Keratinocyte (primary cell): ENCODE data around the gene AP5Z1. TPM values are rescaled to one million over a fixed set of nuclear protein-coding genes. Genes with fewer than 3 reads are reported as not detected.
"Not testable (repeated sequence)": the region's sequence is repeated elsewhere in the genome, so short reads cannot be mapped to it uniquely, and the experiment has no call there.

Experiments used
- DNase-seq: peaks from one replicate; pipeline ENCODE4 v3.0.0-alpha.2; 2011; ENCODE audit warnings: low read depth, missing footprints, low spot score
- FAIRE-seq: peaks from 2 replicates; lab custom pipeline; 2011; peaks lifted over from hg19 to GRCh38; lab: Jason Lieb, UNC
- H2AFZ ChIP-seq: 2 replicates; pipeline ENCODE4 v1.6.0; 2012; ENCODE audit warnings: low read length, control low read depth, inconsistent platforms; ENCODE audit not compliant: control insufficient read depth
- H3K27ac ChIP-seq: 2 replicates; pipeline ENCODE4 v1.5.1; 2011; ENCODE audit warnings: low read length; ENCODE audit not compliant: control insufficient read depth, insufficient read depth
- H3K27me3 ChIP-seq: 3 replicates; pipeline ENCODE4 v1.6.0; 2011; ENCODE audit warnings: low read length; ENCODE audit not compliant: control insufficient read depth, insufficient read depth; ENCODE audit errors: extremely low read depth
- H3K36me3 ChIP-seq, 2 experiments: 2 replicates in 1 of 2; 3 replicates in 1 of 2; pipeline ENCODE4 v1.5.1; 2011; ENCODE audit warnings: low read length in 2 of 2, mild to moderate bottlenecking in 1 of 2; ENCODE audit not compliant: control insufficient read depth in 2 of 2, insufficient read depth in 2 of 2; ENCODE audit errors: extremely low read depth in 1 of 2
- H3K4me1 ChIP-seq: 3 replicates; pipeline ENCODE4 v1.5.1; 2011; ENCODE audit warnings: low read length; ENCODE audit not compliant: control insufficient read depth, insufficient read depth; ENCODE audit errors: extremely low read depth
- H3K4me2 ChIP-seq: 3 replicates; pipeline ENCODE4 v1.6.0; 2011; ENCODE audit warnings: low read depth, low read length; ENCODE audit not compliant: control insufficient read depth, insufficient read depth; ENCODE audit errors: extremely low read depth
- H3K4me3 ChIP-seq, 3 experiments: fragments of 200-600 bp in 1 of 3; sonication (generic) in 1 of 3; 2 replicates in 2 of 3; 3 replicates in 1 of 3; pipeline ENCODE4 v1.5.1; 2011 to 2016; ENCODE audit warnings: low read length in 3 of 3, mild to moderate bottlenecking in 3 of 3, control low read depth in 2 of 3, inconsistent platforms in 1 of 3, low read depth in 1 of 3, mixed read lengths in 1 of 3, mixed run types in 1 of 3, moderate library complexity in 1 of 3; ENCODE audit not compliant: control insufficient read depth in 2 of 3, insufficient read depth in 2 of 3; ENCODE audit errors: extremely low read depth in 1 of 3
- H3K79me2 ChIP-seq: 2 replicates; pipeline ENCODE4 v1.6.0; 2012; ENCODE audit warnings: low read length; ENCODE audit not compliant: control insufficient read depth, insufficient read depth
- H3K9ac ChIP-seq: 3 replicates; pipeline ENCODE4 v1.6.0; 2011; ENCODE audit warnings: low read length; ENCODE audit not compliant: control insufficient read depth, insufficient read depth; ENCODE audit errors: extremely low read depth
- H3K9me1 ChIP-seq: 3 replicates; pipeline ENCODE4 v1.6.0; 2011; ENCODE audit warnings: low read length; ENCODE audit not compliant: control insufficient read depth, insufficient read depth; ENCODE audit errors: extremely low read depth
- H3K9me3 ChIP-seq: 2 replicates; pipeline ENCODE4 v1.5.1; 2012; ENCODE audit warnings: low read depth, low read length; ENCODE audit not compliant: control insufficient read depth
- H4K20me1 ChIP-seq: 3 replicates; pipeline ENCODE4 v1.6.0; 2011; ENCODE audit warnings: low read length; ENCODE audit not compliant: control insufficient read depth, insufficient read depth; ENCODE audit errors: extremely low read depth
- EZH2 ChIP-seq: IDR thresholded peaks from one replicate; pipeline ENCODE4 v1.6.1; 2012; ENCODE audit warnings: inconsistent platforms, mild to moderate bottlenecking, low read length, moderate library complexity
- dilution Hi-C: fragments of 300-500 bp; cut with MboI; formaldehyde crosslinking; loops from one replicate; pipeline ENCODE4 v1.7.0; 2020; ENCODE audit warnings: low sequenced_read_pairs; ENCODE audit not compliant: extremely low pct_ligation_motif_present
- polyA plus RNA-seq, 5 experiments: library from polyadenylated mRNA; depleted of rRNA in 3 of 5; stranded (reverse) in 3 of 5; stranded (forward) in 1 of 5; unstranded in 1 of 5; fragments of >200 nt; gene quantifications; 1 replicate in 1 of 5; 2 replicates in 3 of 5; 3 replicates in 1 of 5; pipeline versions ENCODE4 v1.2.1 to v1.2.3, GENCODE V29; 2011 to 2012; ENCODE audit warnings: missing spikeins in 2 of 5, low read depth in 1 of 5, low replicate concordance in 1 of 5
- TF ChIP-seq, protein P1 (sequence below), 3 experiments: IDR thresholded peaks in 1 of 3; conservative IDR thresholded peaks in 1 of 3; optimal IDR thresholded peaks in 1 of 3; 2 replicates in 2 of 3; 3 replicates in 1 of 3; pipeline versions ENCODE3 to v1.5.1; 2011; ENCODE audit warnings: low read length in 3 of 3, mild to moderate bottlenecking in 3 of 3, moderate library complexity in 2 of 3, control low read depth in 1 of 3, inconsistent platforms in 1 of 3; ENCODE audit not compliant: insufficient read depth in 2 of 3; ENCODE audit errors: extremely low read depth in 1 of 3

Gene AP5Z1
- polyA plus RNA-seq, 1 donor (not counting 4 experiments of a cell fraction or from before 2014, with no cell fraction given) = 12.6 TPM

DNA sequence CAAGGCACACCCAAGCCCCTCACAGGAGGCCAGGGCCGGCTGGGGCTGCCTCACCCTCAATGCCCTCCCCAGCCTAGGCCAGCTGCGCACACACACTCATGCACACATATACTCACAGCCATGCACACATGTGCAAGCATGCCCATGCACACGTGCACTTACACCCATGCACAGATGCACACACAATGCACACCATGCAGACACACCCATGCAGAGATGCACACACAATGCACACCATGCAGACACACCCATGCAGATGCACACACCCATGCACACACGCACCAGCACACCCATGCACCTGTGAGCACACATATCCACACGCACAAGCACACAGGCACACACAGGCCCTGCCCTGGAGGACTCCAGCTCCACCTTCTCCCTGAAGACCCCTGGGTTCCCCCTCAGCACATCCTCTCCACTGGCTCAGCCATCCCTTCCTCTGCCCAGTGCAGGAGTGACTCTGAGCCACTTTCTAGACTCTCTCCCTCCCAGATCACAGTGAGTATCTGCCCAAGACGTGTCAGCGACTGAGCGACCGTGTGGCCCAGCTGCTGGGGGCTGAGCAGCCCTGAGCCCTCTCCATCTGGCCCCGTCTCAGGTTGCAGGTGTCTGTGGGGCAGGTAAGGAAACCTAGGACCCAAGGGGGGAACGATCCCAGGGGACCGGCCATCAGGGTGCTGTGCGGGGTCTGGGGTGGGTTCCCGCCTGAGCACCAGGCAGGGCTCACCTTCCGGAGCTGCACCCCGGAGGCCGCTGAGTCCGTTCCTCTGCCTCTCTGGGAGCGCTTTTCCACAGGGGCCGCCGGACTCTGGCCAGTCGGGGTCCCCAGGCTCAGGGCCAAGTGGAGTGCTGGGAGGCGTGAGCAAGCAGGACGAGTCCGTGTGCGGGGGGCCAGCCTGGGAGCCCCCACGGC lies 25.8 kb downstream of the AP5Z1 start:
- Histone ChIP-seq H4K20me1 (no peaks in the 10 kb centered on the region), H2AFZ (no peak overlapping the region), H3K4me1 (no peaks in the 10 kb centered on the region), H3K4me2 (no peak overlapping the region), H3K27ac (no peak overlapping the region), H3K27me3 (peaks cover 12% of the 10 kb centered on the region), H3K4me3 (no peak overlapping the region), H3K9me3 (no peaks in the 10 kb centered on the region), H3K36me3 (no peaks in the 10 kb centered on the region), H3K9me1 (no peaks in the 10 kb centered on the region), H3K9ac (no peak overlapping the region), H3K79me2 (no peaks in the 10 kb centered on the region)
- DNase-seq = no peak
- dilution Hi-C loops = no loop called here
- no peak for TF ChIP-seq EZH2
- TF ChIP-seq, protein P1, sequence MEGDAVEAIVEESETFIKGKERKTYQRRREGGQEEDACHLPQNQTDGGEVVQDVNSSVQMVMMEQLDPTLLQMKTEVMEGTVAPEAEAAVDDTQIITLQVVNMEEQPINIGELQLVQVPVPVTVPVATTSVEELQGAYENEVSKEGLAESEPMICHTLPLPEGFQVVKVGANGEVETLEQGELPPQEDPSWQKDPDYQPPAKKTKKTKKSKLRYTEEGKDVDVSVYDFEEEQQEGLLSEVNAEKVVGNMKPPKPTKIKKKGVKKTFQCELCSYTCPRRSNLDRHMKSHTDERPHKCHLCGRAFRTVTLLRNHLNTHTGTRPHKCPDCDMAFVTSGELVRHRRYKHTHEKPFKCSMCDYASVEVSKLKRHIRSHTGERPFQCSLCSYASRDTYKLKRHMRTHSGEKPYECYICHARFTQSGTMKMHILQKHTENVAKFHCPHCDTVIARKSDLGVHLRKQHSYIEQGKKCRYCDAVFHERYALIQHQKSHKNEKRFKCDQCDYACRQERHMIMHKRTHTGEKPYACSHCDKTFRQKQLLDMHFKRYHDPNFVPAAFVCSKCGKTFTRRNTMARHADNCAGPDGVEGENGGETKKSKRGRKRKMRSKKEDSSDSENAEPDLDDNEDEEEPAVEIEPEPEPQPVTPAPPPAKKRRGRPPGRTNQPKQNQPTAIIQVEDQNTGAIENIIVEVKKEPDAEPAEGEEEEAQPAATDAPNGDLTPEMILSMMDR (optimal IDR thresholded peaks at IDR 0.05 in 1 of 3, IDR thresholded peaks at IDR 0.05 in 1 of 3, conservative IDR thresholded peaks at IDR 0.05 in 1 of 3; ENCODE audit: extremely low read depth in 1 of 3, insufficient read depth in 2 of 3, low read length in 3 of 3) = no peak
- FAIRE-seq = no peak

DNA sequence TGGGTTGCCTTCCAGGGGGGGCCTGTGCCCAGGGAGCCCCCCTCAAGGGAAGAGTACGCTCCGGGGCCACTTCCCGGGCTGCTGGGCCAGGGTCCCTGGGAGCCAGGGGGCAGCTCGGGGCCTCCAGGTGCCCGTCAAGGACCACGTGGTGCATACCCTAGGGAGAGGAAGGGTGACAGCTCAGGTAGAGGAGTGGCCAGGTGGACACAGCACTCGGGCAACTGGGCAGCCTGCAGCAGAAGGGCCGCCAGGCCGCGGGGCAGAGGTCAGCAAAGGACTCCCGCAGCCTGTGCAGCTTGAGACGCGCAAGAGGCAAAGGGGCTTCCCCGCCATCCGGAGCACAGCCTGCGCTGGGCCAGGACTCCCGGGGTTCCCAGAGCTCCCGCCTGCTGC lies 26.4 kb downstream of the AP5Z1 start:
- H3K9me3 ChIP-seq = no peaks in the 10 kb centered on the region
- no peaks in the 10 kb centered on the region for H3K36me3 ChIP-seq
- no peak for DNase-seq
- TF ChIP-seq, protein P1 (optimal IDR thresholded peaks at IDR 0.05 in 1 of 3, IDR thresholded peaks at IDR 0.05 in 1 of 3, conservative IDR thresholded peaks at IDR 0.05 in 1 of 3; ENCODE audit: extremely low read depth in 1 of 3, insufficient read depth in 2 of 3, low read length in 3 of 3) = no peak
- TF ChIP-seq EZH2 = no peak
- H3K4me1 ChIP-seq = no peaks in the 10 kb centered on the region
- H3K9me1 ChIP-seq = no peaks in the 10 kb centered on the region
- H3K9ac ChIP-seq = no peak overlapping the region
- dilution Hi-C loops = no loop called here
- no peaks in the 10 kb centered on the region for H3K79me2 ChIP-seq
- H3K4me2 ChIP-seq = no peak overlapping the region
- no peak for FAIRE-seq
- H3K27ac ChIP-seq = no peak overlapping the region
- no peak overlapping the region for H2AFZ ChIP-seq
- H3K4me3 ChIP-seq = no peak overlapping the region
- peaks cover 18% of the 10 kb centered on the region for H3K27me3 ChIP-seq
- H4K20me1 ChIP-seq = no peaks in the 10 kb centered on the region

DNA sequence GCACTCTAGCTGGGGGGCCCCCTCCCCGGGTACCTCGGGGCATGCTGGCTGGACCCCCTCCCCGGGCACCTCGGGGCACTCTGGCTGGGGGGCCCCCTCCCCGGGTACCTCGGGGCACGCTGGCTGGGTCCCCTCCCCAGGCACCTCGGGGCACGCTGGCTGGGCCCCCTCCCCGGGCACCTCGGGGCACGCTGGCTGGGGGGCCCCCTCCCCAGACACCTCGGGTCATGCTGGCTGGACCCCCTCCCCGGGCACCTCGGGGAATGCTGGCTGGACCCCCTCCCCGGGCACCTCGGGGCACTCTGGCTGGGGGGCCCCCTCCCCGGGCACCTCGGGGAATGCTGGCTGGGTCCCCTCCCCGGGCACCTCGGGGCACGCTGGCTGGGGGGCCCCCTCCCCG lies 27.2 kb downstream of the AP5Z1 start:
- H3K79me2 ChIP-seq, H3K27ac ChIP-seq, H3K4me3 ChIP-seq, H3K9me1 ChIP-seq, dilution Hi-C loops, H3K4me2 ChIP-seq, H3K9me3 ChIP-seq, H3K9ac ChIP-seq, H2AFZ ChIP-seq, DNase-seq, H3K4me1 ChIP-seq, FAIRE-seq, H4K20me1 ChIP-seq, H3K36me3 ChIP-seq: not testable (repeated sequence)
- peaks cover 24% of the 10 kb centered on the region for H3K27me3 ChIP-seq
